Ovary (tissue), 9 donors: ENCODE data around the gene TSEN15. TPM values are rescaled to one million over a fixed set of nuclear protein-coding genes. Genes with fewer than 3 reads are reported as not detected.

ENCODE experiments used
- DNase-seq, 5 donors: peaks; one replicate each; pipeline ENCODE4 v3.0.0-alpha.2; 2019 to 2020
- H3K27ac ChIP-seq, 2 donors: fragments of 200-600 bp; one replicate each; pipeline versions ENCODE4 v1.5.1 to v1.8.0; 2019 to 2022
- H3K27me3 ChIP-seq: fragments of 200-600 bp; one replicate; pipeline ENCODE4 v1.8.0; 2022
- H3K36me3 ChIP-seq: fragments of 200-600 bp; sonication (generic); one replicate; pipeline ENCODE4 v1.5.1; 2019
- H3K4me1 ChIP-seq: one replicate; pipeline ENCODE4 v1.8.1; 2013; ENCODE audit warnings: mild to moderate bottlenecking, moderate library complexity; ENCODE audit not compliant: insufficient read depth
- H3K4me3 ChIP-seq: fragments of 200-600 bp; sonication (generic); one replicate; pipeline ENCODE4 v1.5.1; 2017
- H3K9me3 ChIP-seq, 2 donors: fragments of 200-600 bp in 1 of 2; sonication (generic) in 1 of 2; one replicate each; pipeline versions ENCODE4 v1.5.1 to v1.8.1; 2013 to 2019; ENCODE audit warnings: mild to moderate bottlenecking in 1 of 2, moderate library complexity in 1 of 2
- EP300 ChIP-seq: sonication (generic); formaldehyde crosslinking; IDR thresholded peaks from one replicate; pipeline ENCODE4 v1.6.1; 2017; ENCODE audit warnings: antibody characterized with exemption
- POLR2A ChIP-seq: fragments of 450-650 bp; IDR thresholded peaks from one replicate; pipeline ENCODE4 v1.6.1; 2017; ENCODE audit warnings: antibody characterized with exemption, mild to moderate bottlenecking, moderate library complexity
- WGBS, 3 donors: extraction: QIAGEN DNeasy Blood & Tissue Kit in 1 of 3; methylation state at CpG; one replicate each; pipeline versions ENCODE4 v1.1.5 to v1.1.7; 2013 to 2017; 5-methylcytosine and 5-hydroxymethylcytosine counted together
- intact Hi-C, 4 donors: fragments of 100-400 bp; cut with DNase I; formaldehyde crosslinking; loops; one replicate each; pipeline versions ENCODE4 v1.11.0 to v1.15.1; 2022 to 2023
- polyA plus RNA-seq, 2 donors: library from polyadenylated mRNA; stranded (reverse); fragments of 200-250 nt in 1 of 2; fragments of 350-450 nt in 1 of 2; fragmentation: Illumina TruSeq in 1 of 2; extraction: RNeasy Lipid Tissue Mini Kit (QIAGEN cat#74804) in 1 of 2; gene quantifications; one replicate each; pipeline ENCODE4 v1.2.3, GENCODE V29; 2013 to 2014
- total RNA-seq, 7 donors: library from RNA; depleted of rRNA in 2 of 7; stranded (reverse); fragments of >200 nt in 2 of 7; fragmentation: NEBNext Ultra II Directional in 3 of 7; extraction: Animal tissue kit (Norgen Biotek cat#: 25700) in 3 of 7; gene quantifications; one replicate each; pipeline versions ENCODE4 v1.1.0 to v1.2.4, GENCODE V29; 2016 to 2023
- TF ChIP-seq, protein P1 (sequence below), 3 donors: fragments of 450-650 bp in 2 of 3; fragments of 200-600 bp in 1 of 3; IDR thresholded peaks; one replicate each; pipeline versions ENCODE4 v1.5.1 to v1.8.0; 2016 to 2022; ENCODE audit warnings: antibody characterized with exemption in 3 of 3, mild to moderate bottlenecking in 1 of 3
- donor health status: DM: no; HTN: no; CAD: no; lungs with moderate emphysema.
- donor health status: DM: no; HTN: no; CAD: no.
- donor health status: Bipolar disorder and iron deficiency.
- donor health status: DM: yes; HTN: yes; CAD: no.
- donor health status: DM: no; HTN: no; CAD: no.
- donor health status: DM: yes; HTN: yes; CAD: no.

Gene TSEN15
- total and polyA plus RNA-seq, 9 donors: 12.7 to 54.1 (median 18.2) TPM

GRCh38 chr1:184110272-184111204 is 59.0 kb downstream of the TSEN15 start:
- Histone ChIP-seq H3K4me3 (no peak overlapping the region), H3K9me3 (no peaks in the 10 kb centered on the region), H3K27ac (no peak overlapping the region), H3K36me3 (no peaks in the 10 kb centered on the region), H3K4me1 (no peaks in the 10 kb centered on the region), H3K27me3 (no peaks in the 10 kb centered on the region)
- DNase-seq: no peak
- 88 to 91% (median 88%) methylated on average over 11 of the region's 11 CpGs for WGBS, 3 donors
- intact Hi-C loops: no loop called here
- TF ChIP-seq POLR2A (no peak), EP300 (no peak)
- TF ChIP-seq, protein P1, sequence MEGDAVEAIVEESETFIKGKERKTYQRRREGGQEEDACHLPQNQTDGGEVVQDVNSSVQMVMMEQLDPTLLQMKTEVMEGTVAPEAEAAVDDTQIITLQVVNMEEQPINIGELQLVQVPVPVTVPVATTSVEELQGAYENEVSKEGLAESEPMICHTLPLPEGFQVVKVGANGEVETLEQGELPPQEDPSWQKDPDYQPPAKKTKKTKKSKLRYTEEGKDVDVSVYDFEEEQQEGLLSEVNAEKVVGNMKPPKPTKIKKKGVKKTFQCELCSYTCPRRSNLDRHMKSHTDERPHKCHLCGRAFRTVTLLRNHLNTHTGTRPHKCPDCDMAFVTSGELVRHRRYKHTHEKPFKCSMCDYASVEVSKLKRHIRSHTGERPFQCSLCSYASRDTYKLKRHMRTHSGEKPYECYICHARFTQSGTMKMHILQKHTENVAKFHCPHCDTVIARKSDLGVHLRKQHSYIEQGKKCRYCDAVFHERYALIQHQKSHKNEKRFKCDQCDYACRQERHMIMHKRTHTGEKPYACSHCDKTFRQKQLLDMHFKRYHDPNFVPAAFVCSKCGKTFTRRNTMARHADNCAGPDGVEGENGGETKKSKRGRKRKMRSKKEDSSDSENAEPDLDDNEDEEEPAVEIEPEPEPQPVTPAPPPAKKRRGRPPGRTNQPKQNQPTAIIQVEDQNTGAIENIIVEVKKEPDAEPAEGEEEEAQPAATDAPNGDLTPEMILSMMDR (IDR thresholded peaks at IDR 0.05): no peak

DNA sequence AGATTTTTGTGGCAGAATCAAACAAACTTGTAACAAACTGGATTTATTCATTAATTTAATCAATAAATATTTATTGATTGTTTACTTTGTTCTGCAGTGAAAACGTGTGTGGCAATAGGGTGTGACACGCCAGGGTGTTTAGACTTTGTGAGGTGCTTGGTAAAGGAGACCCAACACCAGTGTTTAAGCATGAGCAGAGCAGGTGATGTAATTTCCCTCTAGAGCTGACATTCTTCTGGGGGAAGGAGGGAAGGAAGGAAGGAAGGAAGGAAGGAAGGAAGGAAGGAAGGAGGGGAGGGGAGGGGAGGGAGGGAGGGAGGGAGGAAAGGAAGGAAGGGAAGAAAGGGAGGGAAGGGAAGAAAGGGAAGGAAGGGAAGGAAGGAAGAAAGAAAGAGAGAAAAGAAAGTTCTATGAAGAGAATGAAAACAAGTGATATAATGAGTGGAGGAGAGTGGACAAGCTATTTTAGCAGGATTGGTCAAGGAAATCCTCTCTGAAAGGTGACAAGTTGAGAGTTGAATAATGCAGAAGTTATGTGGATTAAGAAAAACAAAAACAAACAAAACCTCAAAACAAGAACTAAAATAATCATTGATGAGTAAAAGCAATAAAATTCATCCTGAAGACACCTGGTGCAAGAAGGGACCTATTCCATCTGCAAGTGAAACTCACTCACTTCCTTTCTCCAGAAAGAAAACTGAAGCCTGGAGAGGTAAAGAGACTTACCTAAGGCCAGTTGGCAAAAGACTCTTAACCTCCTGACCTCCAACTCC is 60.8 kb downstream of the TSEN15 start:
- H3K4me1 ChIP-seq: no peaks in the 10 kb centered on the region
- intact Hi-C loops: no loop called here
- 67 to 85% (median 73%) methylated on average over 2 of the region's 2 CpGs for WGBS, 3 donors
- no peaks in the 10 kb centered on the region for H3K27me3 ChIP-seq
- no peak for TF ChIP-seq EP300
- TF ChIP-seq POLR2A: no peak
- TF ChIP-seq, protein P1 (IDR thresholded peaks at IDR 0.05): no peak
- no peak overlapping the region for H3K27ac ChIP-seq
- no peaks in the 10 kb centered on the region for H3K9me3 ChIP-seq
- H3K4me3 ChIP-seq: no peak overlapping the region
- H3K36me3 ChIP-seq: no peaks in the 10 kb centered on the region
- no peak for DNase-seq

DNA sequence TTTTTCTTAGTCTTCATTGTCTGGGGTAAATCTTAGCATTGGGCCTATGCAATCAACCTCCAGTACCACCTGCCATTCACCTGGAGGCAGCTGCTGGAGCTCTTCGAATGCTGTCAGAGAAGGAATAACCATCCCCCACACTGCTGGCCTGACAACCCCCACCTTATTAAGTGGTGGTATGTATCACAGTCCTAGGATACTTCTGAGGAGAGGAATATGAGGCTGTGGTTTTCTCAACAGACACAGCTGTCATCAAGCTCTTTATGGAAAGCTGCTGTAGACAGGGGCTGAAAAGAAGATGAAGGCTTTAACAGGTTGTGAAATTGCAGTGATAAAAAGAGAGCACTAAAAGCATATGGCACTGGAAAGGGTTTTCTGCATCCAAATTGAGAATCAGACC is 61.7 kb downstream of the TSEN15 start:
- Histone ChIP-seq H3K4me1 (no peaks in the 10 kb centered on the region), H3K36me3 (no peaks in the 10 kb centered on the region), H3K4me3 (no peak overlapping the region), H3K9me3 (no peaks in the 10 kb centered on the region), H3K27me3 (no peaks in the 10 kb centered on the region), H3K27ac (no peak overlapping the region)
- 67 to 77% (median 70%) methylated on average over 1 of the region's 1 CpG for WGBS, 3 donors
- intact Hi-C loops: no loop called here
- no peak for DNase-seq
- TF ChIP-seq POLR2A (no peak), EP300 (no peak)
- TF ChIP-seq, protein P1 (IDR thresholded peaks at IDR 0.05): no peak

DNA sequence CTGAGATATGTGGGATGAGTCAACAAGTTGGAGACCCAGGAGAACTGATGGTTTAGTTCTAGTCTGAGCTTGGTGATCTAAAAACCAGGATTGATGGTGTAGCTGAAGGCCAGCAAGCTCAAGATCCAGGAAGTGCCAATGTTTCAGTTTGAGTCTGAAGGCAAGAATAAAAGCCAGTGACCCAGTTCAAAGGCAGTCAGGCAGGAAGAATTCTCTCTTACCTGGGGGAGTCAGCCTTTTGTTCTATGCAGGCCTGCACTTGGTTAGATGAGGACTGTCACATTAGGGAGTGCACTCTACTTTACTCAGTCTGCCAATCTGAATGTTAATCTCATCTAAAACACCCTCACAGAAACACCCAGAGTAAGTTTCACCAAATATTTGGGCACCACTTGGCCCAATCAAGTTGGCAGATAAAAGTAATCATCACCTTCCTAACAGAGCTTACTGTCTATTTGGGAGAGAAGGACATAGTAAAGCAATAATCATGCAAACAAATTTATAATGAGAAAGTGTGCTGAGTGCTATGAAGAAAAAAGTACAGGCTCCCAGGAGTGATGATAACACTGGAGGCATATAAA is 63.4 kb downstream of the TSEN15 start:
- no peaks in the 10 kb centered on the region for H3K27me3 ChIP-seq
- no peak for DNase-seq
- H3K4me3 ChIP-seq: no peak overlapping the region
- no peaks in the 10 kb centered on the region for H3K9me3 ChIP-seq
- H3K36me3 ChIP-seq: no peaks in the 10 kb centered on the region
- no peak overlapping the region for H3K27ac ChIP-seq
- intact Hi-C loops: no loop called here
- TF ChIP-seq EP300: no peak
- no peak for TF ChIP-seq POLR2A
- TF ChIP-seq, protein P1 (IDR thresholded peaks at IDR 0.05): no peak
- no peaks in the 10 kb centered on the region for H3K4me1 ChIP-seq
